Activated CD4-positive, alpha-beta T cell treated with anti-CD3 and anti-CD28 coated beads, Interleukin-2, amount 10 ng/mL, durations not matched to agents 24 days and 14 days (primary cell): ENCODE data around the gene CGNL1. TPM values are rescaled to one million over a fixed set of nuclear protein-coding genes. Genes with fewer than 3 reads are reported as not detected.

Experiments used
- DNase-seq: peaks from one replicate; pipeline ENCODE4 v3.0.0; 2022
- H3K27ac Mint-ChIP-seq: one replicate; pipeline ENCODE4 v1.8.0; 2022; ENCODE audit warnings: mild to moderate bottlenecking, mixed read lengths
- H3K27me3 Mint-ChIP-seq: one replicate; pipeline ENCODE4 v1.8.0; 2022; ENCODE audit warnings: mixed read lengths
- H3K36me3 Mint-ChIP-seq: one replicate; pipeline ENCODE4 v1.8.0; 2022; ENCODE audit warnings: low read depth, mild to moderate bottlenecking, mixed read lengths
- H3K4me1 Mint-ChIP-seq: one replicate; pipeline ENCODE4 v1.8.0; 2021; ENCODE audit warnings: mixed read lengths
- H3K4me3 Mint-ChIP-seq: one replicate; pipeline ENCODE4 v1.8.0; 2022; ENCODE audit warnings: mild to moderate bottlenecking, moderate library complexity, mixed read lengths
- H3K9me3 Mint-ChIP-seq: one replicate; pipeline ENCODE4 v1.8.0; 2021; ENCODE audit warnings: mixed read lengths
- intact Hi-C: fragments of 100-400 bp; cut with micrococcal nuclease; formaldehyde crosslinking; loops from one replicate; pipeline ENCODE4 v1.15.1; 2023
- total RNA-seq: library from RNA; stranded (reverse); gene quantifications from 2 replicates; pipeline ENCODE4 v1.2.3, GENCODE V29; 2022

Gene CGNL1
- total RNA-seq, 1 donor from 2014 or later, result not detected

DNA sequence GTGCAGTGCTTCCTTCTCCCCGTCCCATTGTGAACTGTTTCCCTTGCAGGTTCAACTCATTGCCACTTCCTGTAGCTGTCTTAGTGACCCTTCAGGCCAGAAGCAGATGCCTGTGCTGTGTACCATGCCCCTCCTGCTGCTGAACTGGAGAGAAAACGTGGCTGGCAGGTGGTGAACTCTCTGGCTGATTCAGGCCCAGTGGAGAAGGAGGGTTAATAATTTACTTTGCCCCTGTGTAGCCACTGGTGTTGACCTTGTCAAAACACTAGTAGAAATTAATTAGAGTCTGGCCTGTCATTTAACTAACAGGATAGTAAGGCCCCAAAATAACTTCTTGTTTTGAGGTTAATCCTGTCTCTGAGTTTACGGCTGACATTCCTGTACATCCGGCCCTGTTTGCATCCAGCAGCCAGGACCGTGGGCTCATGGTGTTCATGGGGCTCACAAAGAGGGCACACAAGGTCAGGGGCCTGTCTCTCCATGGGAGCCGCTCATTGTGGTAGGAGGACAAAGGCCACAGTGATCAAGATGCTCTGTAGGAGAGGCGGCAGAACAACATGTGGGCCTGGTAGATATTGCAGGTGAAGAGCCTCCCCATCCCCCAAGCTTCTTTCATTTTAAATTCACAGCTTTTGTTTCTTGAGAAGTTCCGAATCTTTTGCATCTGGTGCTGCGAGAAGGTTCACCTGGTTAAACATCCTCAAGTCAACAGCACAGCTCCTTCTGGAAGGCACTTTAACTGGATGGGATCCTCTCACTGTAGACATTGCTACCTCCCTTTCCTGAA lies 101.6 kb downstream of the CGNL1 start:
- DNase-seq, result no peak
- intact Hi-C loops, result no loop called here
- H3K27ac Mint-ChIP-seq, result no peak overlapping the region
- no peaks in the 10 kb centered on the region for H3K9me3 Mint-ChIP-seq
- H3K4me3 Mint-ChIP-seq, result no peak overlapping the region
- no peaks in the 10 kb centered on the region for H3K36me3 Mint-ChIP-seq
- H3K4me1 Mint-ChIP-seq, result no peaks in the 10 kb centered on the region
- H3K27me3 Mint-ChIP-seq, result peaks cover 20% of the 10 kb centered on the region

GRCh38 chr15:57479005-57479404 lies 102.7 kb downstream of the CGNL1 start:
- Mint-ChIP-seq H3K4me3 (no peak overlapping the region), H3K27me3 (peaks cover 22% of the 10 kb centered on the region), H3K27ac (no peak overlapping the region), H3K4me1 (no peaks in the 10 kb centered on the region), H3K36me3 (no peaks in the 10 kb centered on the region), H3K9me3 (no peaks in the 10 kb centered on the region)
- intact Hi-C loops, result no loop called here
- DNase-seq, result no peak

DNA sequence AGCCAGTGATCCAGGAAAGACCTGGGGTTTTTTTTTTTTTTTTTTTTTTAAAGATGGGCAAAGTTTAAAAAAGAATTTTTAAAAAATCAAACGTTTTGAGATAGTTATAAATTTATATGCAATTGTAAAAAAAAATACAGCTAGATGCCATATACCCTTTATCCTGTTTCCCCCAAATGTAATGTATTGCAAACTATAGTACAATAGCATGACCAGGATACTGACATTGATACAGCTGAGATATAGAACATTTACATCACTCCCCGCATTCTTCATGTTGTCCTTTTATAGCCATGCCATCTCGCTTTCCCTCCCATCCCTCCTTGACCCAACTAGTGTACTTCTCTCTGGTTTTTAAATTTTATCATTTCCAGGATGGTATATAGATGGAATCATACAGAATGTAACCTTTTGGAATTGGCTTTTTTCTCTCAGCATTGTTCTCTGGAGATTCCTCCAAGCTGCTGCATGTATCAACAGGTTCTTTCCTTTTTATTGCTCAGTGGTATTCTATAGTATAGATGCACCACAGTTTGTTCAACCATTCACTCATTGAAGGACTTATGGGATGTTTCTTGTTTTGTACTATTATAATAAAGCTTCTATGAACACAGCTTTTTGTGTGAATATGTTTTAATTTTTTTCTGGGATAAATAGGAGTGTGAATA lies 104.9 kb downstream of the CGNL1 start:
- Mint-ChIP-seq H3K36me3 (no peaks in the 10 kb centered on the region), H3K4me3 (no peak overlapping the region), H3K27me3 (peaks cover 32% of the 10 kb centered on the region), H3K27ac (no peak overlapping the region), H3K9me3 (no peaks in the 10 kb centered on the region), H3K4me1 (no peaks in the 10 kb centered on the region)
- intact Hi-C loops, result no loop called here
- no peak for DNase-seq

DNA sequence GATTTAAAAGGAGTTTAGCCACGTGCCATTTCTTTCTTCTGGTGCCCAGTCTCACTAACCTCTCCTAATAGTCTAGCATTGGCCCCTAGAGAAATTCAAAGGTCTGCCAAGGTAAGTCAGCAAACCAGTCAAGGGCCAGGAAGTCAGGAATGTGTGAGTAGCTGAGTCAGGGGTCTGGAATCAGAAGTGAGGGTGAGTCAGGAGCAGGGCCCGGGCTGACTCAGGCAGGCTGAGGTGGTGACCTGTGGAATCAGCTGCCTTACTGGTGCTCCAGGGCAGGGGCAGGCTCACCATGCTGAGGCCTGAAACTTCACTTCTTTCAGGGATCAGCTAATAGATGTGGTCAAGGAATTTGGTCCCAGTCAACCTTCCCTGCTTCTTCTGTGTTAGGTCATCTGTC lies 109.6 kb downstream of the CGNL1 start:
- Mint-ChIP-seq H3K27me3 (peaks cover 36% of the 10 kb centered on the region), H3K9me3 (no peaks in the 10 kb centered on the region), H3K4me1 (no peaks in the 10 kb centered on the region), H3K36me3 (no peaks in the 10 kb centered on the region), H3K4me3 (no peak overlapping the region), H3K27ac (no peak overlapping the region)
- no peak for DNase-seq
- intact Hi-C loops, result no loop called here

DNA sequence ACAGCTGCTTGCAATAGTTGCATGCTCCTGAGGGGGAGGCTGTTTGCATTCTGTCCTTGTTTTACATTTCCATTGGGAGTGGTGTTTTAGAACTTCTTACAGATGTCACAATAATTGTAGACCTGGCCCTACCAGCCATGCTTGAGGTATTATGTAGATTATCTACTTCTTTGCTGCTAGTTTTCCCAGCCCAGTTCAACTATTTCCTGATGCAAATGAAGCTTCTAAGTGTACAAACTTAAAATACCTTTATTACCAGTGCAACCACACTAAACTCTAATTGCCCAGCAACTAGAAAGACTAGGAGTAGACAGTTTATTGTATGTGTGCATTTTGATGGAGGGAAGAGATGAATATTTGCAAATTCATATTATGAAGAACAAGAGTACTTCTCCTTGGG lies 110.5 kb downstream of the CGNL1 start:
- no peak overlapping the region for H3K27ac Mint-ChIP-seq
- no peak for DNase-seq
- intact Hi-C loops, result no loop called here
- no peaks in the 10 kb centered on the region for H3K36me3 Mint-ChIP-seq
- no peaks in the 10 kb centered on the region for H3K9me3 Mint-ChIP-seq
- H3K4me1 Mint-ChIP-seq, result no peaks in the 10 kb centered on the region
- H3K4me3 Mint-ChIP-seq, result no peak overlapping the region
- H3K27me3 Mint-ChIP-seq, result peaks cover 38% of the 10 kb centered on the region

GRCh38 chr15:57489122-57489521 lies 112.8 kb downstream of the CGNL1 start:
- Mint-ChIP-seq H3K9me3 (no peaks in the 10 kb centered on the region), H3K27me3 (peaks cover 43% of the 10 kb centered on the region), H3K4me1 (no peaks in the 10 kb centered on the region), H3K27ac (no peak overlapping the region), H3K4me3 (no peak overlapping the region), H3K36me3 (no peaks in the 10 kb centered on the region)
- intact Hi-C loops, result no loop called here
- DNase-seq, result no peak

DNA sequence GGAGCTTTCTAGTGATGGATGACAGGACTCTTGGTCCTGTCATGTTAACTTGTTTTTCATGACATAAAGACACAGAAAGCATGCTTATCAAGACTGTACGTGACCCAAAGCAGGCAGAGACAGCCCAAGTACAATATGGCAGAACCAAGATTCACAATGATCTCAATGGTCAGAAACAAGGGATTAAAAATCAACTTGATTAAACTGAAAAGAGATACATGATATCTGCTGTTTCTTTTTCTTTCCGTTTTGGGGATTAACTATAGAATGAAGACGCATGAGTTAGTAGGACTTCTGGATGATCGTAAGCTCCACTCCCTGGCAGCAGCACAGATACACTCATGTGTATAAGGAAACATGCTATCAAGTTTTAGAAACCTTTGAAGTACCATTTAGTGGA lies 117.0 kb downstream of the CGNL1 start:
- DNase-seq, result no peak
- Mint-ChIP-seq H3K9me3 (no peaks in the 10 kb centered on the region), H3K27ac (no peak overlapping the region), H3K27me3 (peaks cover 24% of the 10 kb centered on the region), H3K4me3 (no peak overlapping the region), H3K4me1 (no peaks in the 10 kb centered on the region), H3K36me3 (no peaks in the 10 kb centered on the region)
- intact Hi-C loops, result no loop called here

- no peak overlapping the region for H3K4me3 Mint-ChIP-seq
- no peaks in the 10 kb centered on the region for H3K36me3 Mint-ChIP-seq
- intact Hi-C loops, result no loop called here
Measured at GRCh38 chr15:57494581-57494980, 118.3 kb downstream of the CGNL1 start.

DNA sequence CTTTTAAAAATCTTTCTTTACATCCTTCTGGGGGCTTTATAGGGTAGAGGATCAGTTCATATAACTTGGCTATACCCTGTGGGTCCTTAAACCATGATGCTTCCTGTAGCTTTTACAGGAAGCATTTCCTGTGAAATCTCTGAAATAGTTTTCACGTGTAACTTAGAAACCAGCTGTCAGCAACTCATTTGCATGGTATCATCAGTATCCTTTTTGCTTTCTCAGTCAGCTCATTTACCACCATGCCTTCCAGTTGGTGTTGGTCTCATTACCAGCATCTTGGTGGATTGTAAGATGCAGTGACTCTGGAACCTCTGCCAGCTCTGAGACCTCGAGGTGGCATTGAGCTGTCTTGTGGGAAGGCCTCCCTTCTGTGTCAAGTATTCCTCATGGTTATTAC lies 118.7 kb downstream of the CGNL1 start:
- Mint-ChIP-seq H3K4me3 (no peak overlapping the region), H3K9me3 (no peaks in the 10 kb centered on the region), H3K27ac (no peak overlapping the region), H3K4me1 (no peaks in the 10 kb centered on the region), H3K36me3 (no peaks in the 10 kb centered on the region), H3K27me3 (peaks cover 20% of the 10 kb centered on the region)
- no peak for DNase-seq
- intact Hi-C loops, result no loop called here

More at GRCh38 chr15:57494581-57494980, 118.3 kb downstream of the CGNL1 start:
- H3K9me3 Mint-ChIP-seq, result no peaks in the 10 kb centered on the region
- H3K27me3 Mint-ChIP-seq, result peaks cover 23% of the 10 kb centered on the region
- H3K27ac Mint-ChIP-seq, result no peak overlapping the region
- no peak for DNase-seq
- H3K4me1 Mint-ChIP-seq, result no peaks in the 10 kb centered on the region

DNA sequence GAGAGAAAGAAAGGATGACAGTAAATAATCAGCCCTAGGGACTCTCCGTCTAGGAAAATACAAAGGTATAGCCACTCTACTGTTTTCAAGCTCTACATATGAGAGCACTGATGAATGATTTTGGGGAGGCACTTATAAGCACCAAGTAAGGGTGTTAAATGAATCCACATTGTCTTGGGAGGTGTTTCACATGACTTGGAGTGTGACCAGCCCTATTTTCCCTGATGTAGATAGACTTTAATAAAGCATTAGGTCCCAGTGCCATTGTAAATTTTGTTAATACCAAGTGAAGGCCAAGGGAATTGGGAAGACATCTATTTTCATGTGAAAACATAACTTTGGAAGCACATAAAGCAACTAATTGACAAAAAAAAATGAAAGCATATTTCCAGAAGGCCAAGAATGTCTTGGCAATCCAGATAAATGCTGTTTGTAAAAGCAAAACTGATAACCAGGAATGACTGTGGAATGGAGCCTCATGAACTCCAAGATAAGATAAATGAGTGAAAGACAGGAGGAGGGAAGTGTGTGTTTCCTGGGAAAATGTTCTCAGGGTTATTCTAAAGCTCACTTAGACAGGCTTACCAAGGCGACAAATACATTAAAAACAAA lies 119.4 kb downstream of the CGNL1 start:
- no peaks in the 10 kb centered on the region for H3K9me3 Mint-ChIP-seq
- DNase-seq, result no peak
- no peak overlapping the region for H3K27ac Mint-ChIP-seq
- intact Hi-C loops, result no loop called here
- no peak overlapping the region for H3K4me3 Mint-ChIP-seq
- peaks cover 19% of the 10 kb centered on the region for H3K27me3 Mint-ChIP-seq
- H3K4me1 Mint-ChIP-seq, result no peaks in the 10 kb centered on the region
- H3K36me3 Mint-ChIP-seq, result no peaks in the 10 kb centered on the region

- DNase-seq, result no peak
- Mint-ChIP-seq H3K36me3 (no peaks in the 10 kb centered on the region), H3K4me3 (no peak overlapping the region), H3K4me1 (no peaks in the 10 kb centered on the region), H3K27me3 (peaks cover 15% of the 10 kb centered on the region), H3K9me3 (no peaks in the 10 kb centered on the region), H3K27ac (no peak overlapping the region)
- intact Hi-C loops, result no loop called here
Measured at GRCh38 chr15:57496594-57496945, 120.3 kb downstream of the CGNL1 start.

GRCh38 chr15:57496946-57497869 lies 120.9 kb downstream of the CGNL1 start:
- peaks cover 10% of the 10 kb centered on the region for H3K27me3 Mint-ChIP-seq
- no peaks in the 10 kb centered on the region for H3K9me3 Mint-ChIP-seq
- H3K36me3 Mint-ChIP-seq, result no peaks in the 10 kb centered on the region
- no peak for DNase-seq
- intact Hi-C loops, result no loop called here
- H3K4me1 Mint-ChIP-seq, result no peaks in the 10 kb centered on the region
- H3K27ac Mint-ChIP-seq, result no peak overlapping the region
- H3K4me3 Mint-ChIP-seq, result no peak overlapping the region

DNA sequence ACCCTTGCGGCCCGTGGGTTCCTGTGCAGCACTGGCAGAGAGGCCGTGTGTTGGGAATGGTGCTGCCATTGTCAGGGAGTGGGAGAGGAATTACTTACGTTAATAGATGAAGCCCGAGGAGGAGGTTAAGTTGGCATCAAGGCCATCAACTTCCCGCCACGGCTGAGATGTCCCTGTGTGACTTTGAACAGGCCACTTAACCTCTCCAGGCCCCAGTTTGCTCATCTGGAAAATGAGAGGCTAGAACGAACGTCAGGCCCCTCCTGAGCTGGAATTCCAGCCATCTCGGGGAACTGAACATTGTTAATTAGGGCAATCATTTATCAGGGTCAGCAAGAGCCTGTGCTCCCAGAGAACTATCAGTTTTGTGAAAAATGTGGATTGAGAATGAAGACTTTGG lies 124.0 kb downstream of the CGNL1 start:
- no peak for DNase-seq
- Mint-ChIP-seq H3K27me3 (no peaks in the 10 kb centered on the region), H3K9me3 (no peaks in the 10 kb centered on the region), H3K27ac (no peak overlapping the region), H3K4me1 (no peaks in the 10 kb centered on the region), H3K4me3 (no peak overlapping the region), H3K36me3 (no peaks in the 10 kb centered on the region)
- intact Hi-C loops, result no loop called here
